ENCODE measurements around the gene RIC8B. TPM values are rescaled to one million over a fixed set of nuclear protein-coding genes. Genes with fewer than 3 reads are reported as not detected.
A peak's percentile ranks its signal among the peaks of the same experiment; 100 is the strongest.

RIC8B gene
- total RNA-seq, 4 donors from 2014 or later: 10.5 to 19.5 (median 16.6) TPM

DNA sequence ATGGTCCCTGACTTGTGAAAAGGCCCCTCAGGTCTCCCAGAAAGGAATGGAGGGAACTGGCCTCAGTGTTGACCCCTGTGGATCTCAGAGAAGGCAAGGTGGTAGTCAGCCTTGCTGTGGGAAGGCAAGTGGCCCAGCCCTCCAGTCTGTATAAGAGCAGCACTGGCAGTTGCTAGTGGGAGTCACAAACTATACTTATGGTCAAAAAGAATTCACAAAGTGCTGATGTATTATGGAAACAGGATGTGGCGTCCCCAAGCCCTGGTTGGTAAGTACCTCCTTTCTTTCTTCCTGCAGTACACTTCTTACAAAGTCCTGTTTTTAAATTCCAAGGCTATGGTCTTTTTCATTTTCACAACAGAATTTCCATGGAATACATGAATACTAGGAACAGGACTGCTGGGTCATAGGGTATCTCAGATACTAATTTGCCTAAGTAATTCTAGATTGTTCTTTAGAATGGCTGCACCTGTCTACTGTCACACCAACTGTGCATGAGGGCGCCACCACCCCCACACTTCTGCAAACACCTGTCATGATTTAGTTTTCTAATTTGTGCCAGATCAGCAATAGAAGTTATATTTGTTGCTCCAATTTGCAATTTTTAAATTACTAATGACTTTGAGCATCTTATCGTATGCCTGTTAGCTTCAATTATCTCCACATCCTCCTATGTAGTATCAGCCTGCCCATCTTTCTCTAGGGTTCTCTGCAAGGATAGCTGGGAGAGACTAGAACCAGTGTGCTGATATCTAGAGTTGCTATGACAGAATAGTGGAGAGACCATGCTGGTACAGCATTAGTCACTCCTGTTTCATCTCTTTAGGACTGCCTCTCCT is 140.5 kb downstream of the RIC8B start:
- intact Hi-C loops (cut with DNase I; ENCODE audit: low total_unique reads) (loop anchor here (2.0 kb wide), 1 partner anchor 76 kb away; no protein-coding TSS in a partner anchor), in situ Hi-C loops (cut with MboI; ENCODE audit: low pct_ligation_motif_present in 1 of 4, low pct_unique_long_range_greater_than_20kb in 1 of 4, low sequenced_read_pairs in 3 of 4) (loop anchor here (5.0 to 10.0 kb wide), 2 partner anchors 528 to 530 kb away; no protein-coding TSS in a partner anchor)
- Histone ChIP-seq H3K9me3 (no peaks in the 10 kb centered on the region), H3K4me1 (peaks cover 0 to 4% (median 0%) of the 10 kb centered on the region in 4 donors), H3K4me3 (no peak overlapping the region), H3K27me3 (peaks cover 4% of the 10 kb centered on the region), H3K36me3 (no peaks in the 10 kb centered on the region), H3K27ac (no peak overlapping the region)
- DNase-seq: no peak
- 73 to 76% methylated on average over 3 of the region's 3 CpGs for WGBS, 2 donors (ENCODE audit: low coverage in 1 of 2)
- TF ChIP-seq POLR2A (IDR thresholded peaks at IDR 0.05) (no peak), EP300 (IDR thresholded peaks at IDR 0.05; ENCODE audit: low read depth) (no peak), POLR2AphosphoS5 (IDR thresholded peaks at IDR 0.05) (no peak)
- TF ChIP-seq, protein P1, sequence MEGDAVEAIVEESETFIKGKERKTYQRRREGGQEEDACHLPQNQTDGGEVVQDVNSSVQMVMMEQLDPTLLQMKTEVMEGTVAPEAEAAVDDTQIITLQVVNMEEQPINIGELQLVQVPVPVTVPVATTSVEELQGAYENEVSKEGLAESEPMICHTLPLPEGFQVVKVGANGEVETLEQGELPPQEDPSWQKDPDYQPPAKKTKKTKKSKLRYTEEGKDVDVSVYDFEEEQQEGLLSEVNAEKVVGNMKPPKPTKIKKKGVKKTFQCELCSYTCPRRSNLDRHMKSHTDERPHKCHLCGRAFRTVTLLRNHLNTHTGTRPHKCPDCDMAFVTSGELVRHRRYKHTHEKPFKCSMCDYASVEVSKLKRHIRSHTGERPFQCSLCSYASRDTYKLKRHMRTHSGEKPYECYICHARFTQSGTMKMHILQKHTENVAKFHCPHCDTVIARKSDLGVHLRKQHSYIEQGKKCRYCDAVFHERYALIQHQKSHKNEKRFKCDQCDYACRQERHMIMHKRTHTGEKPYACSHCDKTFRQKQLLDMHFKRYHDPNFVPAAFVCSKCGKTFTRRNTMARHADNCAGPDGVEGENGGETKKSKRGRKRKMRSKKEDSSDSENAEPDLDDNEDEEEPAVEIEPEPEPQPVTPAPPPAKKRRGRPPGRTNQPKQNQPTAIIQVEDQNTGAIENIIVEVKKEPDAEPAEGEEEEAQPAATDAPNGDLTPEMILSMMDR (IDR thresholded peaks at IDR 0.05): no peak

DNA sequence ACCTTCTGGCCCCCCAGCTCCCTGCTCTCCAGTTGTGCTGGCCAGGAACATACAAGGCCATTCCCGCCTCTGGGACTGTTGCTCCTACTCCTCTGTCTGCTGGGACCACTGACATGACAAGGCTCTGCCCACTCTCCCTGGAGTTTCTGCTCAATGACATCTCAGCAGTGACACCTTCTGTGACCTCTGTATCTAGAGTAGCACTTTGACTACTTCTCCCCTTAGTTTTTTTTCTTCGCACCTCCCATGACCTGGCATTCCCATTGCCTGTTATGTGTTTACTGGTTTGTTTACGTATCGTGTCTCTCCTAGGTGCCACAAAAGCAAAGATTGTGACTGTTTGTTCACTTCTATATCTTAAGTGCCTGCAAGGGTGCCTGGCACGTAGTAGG is 141.1 kb downstream of the RIC8B start:
- intact Hi-C loops (cut with DNase I; ENCODE audit: low total_unique reads) (loop anchor here (2.0 kb wide), 1 partner anchor 77 kb away; no protein-coding TSS in a partner anchor), in situ Hi-C loops (cut with MboI; ENCODE audit: low pct_ligation_motif_present in 1 of 4, low pct_unique_long_range_greater_than_20kb in 1 of 4, low sequenced_read_pairs in 3 of 4) (loop anchor here (5.0 to 10.0 kb wide), 2 partner anchors 528 to 531 kb away; no protein-coding TSS in a partner anchor)
- no peaks in the 10 kb centered on the region for H3K9me3 ChIP-seq

DNA sequence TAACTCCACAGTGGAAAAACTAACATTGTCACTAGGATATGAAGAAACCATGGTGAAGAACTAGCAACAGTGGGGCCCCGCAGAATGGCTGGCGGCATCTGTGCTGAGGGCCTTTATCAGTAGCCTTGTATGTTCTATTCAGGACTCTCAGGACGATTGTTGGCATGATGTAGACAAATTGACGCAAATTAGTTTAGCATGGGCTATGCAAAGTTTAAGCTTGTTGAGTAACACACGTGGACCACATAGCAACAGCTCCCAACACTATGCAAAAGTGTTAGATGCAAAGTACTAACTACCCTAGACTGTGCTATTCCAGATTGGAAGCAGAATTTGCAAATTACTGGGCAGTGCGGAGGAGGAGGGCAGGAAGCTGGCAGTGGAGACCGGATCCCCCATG is 143.0 kb downstream of the RIC8B start:
- H3K27me3 ChIP-seq: peaks cover 5% of the 10 kb centered on the region
- 67 to 70% methylated on average over 7 of the region's 7 CpGs for WGBS, 2 donors (ENCODE audit: low coverage in 1 of 2)
- TF ChIP-seq POLR2AphosphoS5 (IDR thresholded peaks at IDR 0.05) (no peak), POLR2A (IDR thresholded peaks at IDR 0.05) (no peak), EP300 (IDR thresholded peaks at IDR 0.05; ENCODE audit: low read depth) (no peak)
- TF ChIP-seq, protein P1 (IDR thresholded peaks at IDR 0.05): no peak
- H3K4me3 ChIP-seq: no peak overlapping the region
- DNase-seq: no peak
- peaks cover 0 to 4% (median 0%) of the 10 kb centered on the region in 4 donors for H3K4me1 ChIP-seq
- in situ Hi-C loops (cut with MboI; ENCODE audit: low pct_ligation_motif_present in 1 of 4, low pct_unique_long_range_greater_than_20kb in 1 of 4, low sequenced_read_pairs in 3 of 4): loop anchor here (5.0 to 10.0 kb wide), 2 partner anchors 530 to 533 kb away; no protein-coding TSS in a partner anchor
- no peak overlapping the region for H3K27ac ChIP-seq
- intact Hi-C loops (cut with DNase I; ENCODE audit: low total_unique reads): no loop called here
- H3K36me3 ChIP-seq: no peaks in the 10 kb centered on the region
- H3K9me3 ChIP-seq: no peaks in the 10 kb centered on the region

More for the DNA sequence above, 141.1 kb downstream of the RIC8B start:
- TF ChIP-seq POLR2AphosphoS5 (IDR thresholded peaks at IDR 0.05): no peak
- TF ChIP-seq, protein P1 (IDR thresholded peaks at IDR 0.05): no peak
- TF ChIP-seq POLR2A (IDR thresholded peaks at IDR 0.05): no peak
- no peak for TF ChIP-seq EP300 (IDR thresholded peaks at IDR 0.05; ENCODE audit: low read depth)
- no peak overlapping the region for H3K27ac ChIP-seq
- no peak for DNase-seq
- 80 to 97% methylated on average over 4 to 5 of the region's 5 CpGs for WGBS, 2 donors (ENCODE audit: low coverage in 1 of 2)
- H3K36me3 ChIP-seq: no peaks in the 10 kb centered on the region
- no peak overlapping the region for H3K4me3 ChIP-seq
- peaks cover 0 to 4% (median 0%) of the 10 kb centered on the region in 4 donors for H3K4me1 ChIP-seq
- H3K27me3 ChIP-seq: peaks cover 9% of the 10 kb centered on the region

DNA sequence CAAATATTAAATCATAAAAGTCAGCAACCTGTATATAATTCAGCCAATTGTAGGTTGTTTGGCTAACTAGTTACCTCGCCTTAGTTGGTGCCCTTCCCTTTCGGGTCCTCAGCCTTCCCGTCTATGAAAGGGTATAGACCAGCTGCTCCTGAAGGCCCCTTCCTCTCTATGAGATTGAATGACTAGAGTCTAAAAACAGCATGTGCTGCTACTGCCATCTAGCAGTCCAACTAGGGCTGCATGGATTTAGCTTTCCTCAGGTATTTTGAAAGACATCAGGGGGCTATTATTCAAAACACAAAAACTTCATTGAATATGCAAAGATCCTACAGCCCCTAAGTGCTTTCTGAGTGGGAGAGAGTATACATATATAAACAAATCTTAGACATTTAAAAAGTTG is 144.3 kb downstream of the RIC8B start:
- intact Hi-C loops (cut with DNase I; ENCODE audit: low total_unique reads) (no loop called here), in situ Hi-C loops (cut with MboI; ENCODE audit: low pct_ligation_motif_present in 1 of 4, low pct_unique_long_range_greater_than_20kb in 1 of 4, low sequenced_read_pairs in 3 of 4) (loop anchor here (5.0 to 10.0 kb wide), 2 partner anchors 531 to 534 kb away; no protein-coding TSS in a partner anchor)
- H3K4me1 ChIP-seq: peaks cover 0 to 4% (median 0%) of the 10 kb centered on the region in 4 donors
- H3K9me3 ChIP-seq: no peaks in the 10 kb centered on the region
- TF ChIP-seq, protein P1 (IDR thresholded peaks at IDR 0.05): peak in 3 of 5 experiments; percentile 14 to 23 (median 21)
- no peak for TF ChIP-seq EP300 (IDR thresholded peaks at IDR 0.05; ENCODE audit: low read depth)
- no peak overlapping the region for H3K4me3 ChIP-seq
- H3K27me3 ChIP-seq: peaks cover 5% of the 10 kb centered on the region
- H3K27ac ChIP-seq: no peak overlapping the region
- no peak for DNase-seq
- no peaks in the 10 kb centered on the region for H3K36me3 ChIP-seq
- WGBS, 2 donors (ENCODE audit: low coverage in 1 of 2): 0 to 15% methylated on average over 3 of the region's 3 CpGs

Data from transverse colon (tissue), 4 donors.